T-helper 2 cell treated with Interferon-gamma antibody and Interleukin-4, amounts not matched to agents 100 ng/mL and 5 ng/mL, for 36 hours (primary cell): ENCODE data around the gene PPARA. TPM values are rescaled to one million over a fixed set of nuclear protein-coding genes. Genes with fewer than 3 reads are reported as not detected.
"Not testable (repeated sequence)": the region's sequence is repeated elsewhere in the genome, so short reads cannot be mapped to it uniquely, and the experiment has no call there.

Experiments
- intact Hi-C: fragments of 100-400 bp; cut with micrococcal nuclease; formaldehyde crosslinking; loops from one replicate; pipeline ENCODE4 v1.15.1; 2023
- total RNA-seq: library from RNA; stranded (reverse); gene quantifications from 2 replicates; pipeline ENCODE4 v1.2.3, GENCODE V29; 2022

Gene PPARA
- total RNA-seq, 1 donor from 2014 or later = 9.1 TPM

- intact Hi-C loops = no loop called here
These were observed 15.7 kb downstream of the PPARA start for GRCh38 chr22:46165977-46166376.

- intact Hi-C loops = no loop called here
These were observed 19.3 kb downstream of the PPARA start for GRCh38 chr22:46169628-46170027.

- intact Hi-C loops = no loop called here
These were observed 21.6 kb downstream of the PPARA start for GRCh38 chr22:46171940-46172339.

- intact Hi-C loops = no loop called here
These were observed 22.3 kb downstream of the PPARA start for GRCh38 chr22:46172522-46173110.

- intact Hi-C loops = no loop called here
These were observed 22.8 kb downstream of the PPARA start for GRCh38 chr22:46173152-46173551.

- intact Hi-C loops = no loop called here
These were observed 25.3 kb downstream of the PPARA start for GRCh38 chr22:46175631-46176030.

GRCh38 chr22:46176508-46177003, 26.2 kb downstream of the PPARA start:
- intact Hi-C loops = no loop called here

- intact Hi-C loops = no loop called here
These were observed 28.6 kb downstream of the PPARA start for GRCh38 chr22:46178755-46179505.

GRCh38 chr22:46179748-46180147, 29.4 kb downstream of the PPARA start:
- intact Hi-C loops = no loop called here

- intact Hi-C loops = no loop called here
These were observed 30.2 kb downstream of the PPARA start for GRCh38 chr22:46180370-46181137.

- intact Hi-C loops = no loop called here
These were observed 33.4 kb downstream of the PPARA start for GRCh38 chr22:46183733-46184132.

- intact Hi-C loops = no loop called here
These were observed 35.0 kb downstream of the PPARA start for GRCh38 chr22:46185283-46185682.

- intact Hi-C loops = no loop called here
These were observed 37.5 kb downstream of the PPARA start for GRCh38 chr22:46187862-46188261.

- intact Hi-C loops = no loop called here
These were observed 42.1 kb downstream of the PPARA start for GRCh38 chr22:46192210-46192993.

GRCh38 chr22:46193898-46194310, 43.6 kb downstream of the PPARA start:
- intact Hi-C loops = no loop called here

- intact Hi-C loops = no loop called here
These were observed 45.3 kb downstream of the PPARA start for GRCh38 chr22:46195487-46196165.

GRCh38 chr22:46196278-46196677, 46.0 kb downstream of the PPARA start:
- intact Hi-C loops = no loop called here

- intact Hi-C loops = no loop called here
These were observed 47.9 kb downstream of the PPARA start for GRCh38 chr22:46198274-46198673.

GRCh38 chr22:46198806-46199205, 48.5 kb downstream of the PPARA start:
- intact Hi-C loops = not testable (repeated sequence)

- intact Hi-C loops = no loop called here
These were observed 50.9 kb downstream of the PPARA start for GRCh38 chr22:46201059-46201757.
